Stimulated activated CD4-positive, alpha-beta T cell treated with anti-CD3 and anti-CD28 coated beads, Interleukin-12 subunit alpha, Interleukin-12 subunit beta, amount 100 ng/mL, for 48 hours (primary cell): ENCODE results near the gene CHST6.
A peak's percentile ranks its signal among the peaks of the same experiment; 100 is the strongest.
"Not testable (repeated sequence)": the region's sequence is repeated elsewhere in the genome, so short reads cannot be mapped to it uniquely, and the experiment has no call there.

Experiments used
- DNase-seq, 3 donors: peaks; one replicate each; pipeline ENCODE4 v3.0.0-alpha.2; 2020; ENCODE audit warnings: low read depth in 2 of 3, low spot score in 1 of 3

The CHST6 gene

DNA sequence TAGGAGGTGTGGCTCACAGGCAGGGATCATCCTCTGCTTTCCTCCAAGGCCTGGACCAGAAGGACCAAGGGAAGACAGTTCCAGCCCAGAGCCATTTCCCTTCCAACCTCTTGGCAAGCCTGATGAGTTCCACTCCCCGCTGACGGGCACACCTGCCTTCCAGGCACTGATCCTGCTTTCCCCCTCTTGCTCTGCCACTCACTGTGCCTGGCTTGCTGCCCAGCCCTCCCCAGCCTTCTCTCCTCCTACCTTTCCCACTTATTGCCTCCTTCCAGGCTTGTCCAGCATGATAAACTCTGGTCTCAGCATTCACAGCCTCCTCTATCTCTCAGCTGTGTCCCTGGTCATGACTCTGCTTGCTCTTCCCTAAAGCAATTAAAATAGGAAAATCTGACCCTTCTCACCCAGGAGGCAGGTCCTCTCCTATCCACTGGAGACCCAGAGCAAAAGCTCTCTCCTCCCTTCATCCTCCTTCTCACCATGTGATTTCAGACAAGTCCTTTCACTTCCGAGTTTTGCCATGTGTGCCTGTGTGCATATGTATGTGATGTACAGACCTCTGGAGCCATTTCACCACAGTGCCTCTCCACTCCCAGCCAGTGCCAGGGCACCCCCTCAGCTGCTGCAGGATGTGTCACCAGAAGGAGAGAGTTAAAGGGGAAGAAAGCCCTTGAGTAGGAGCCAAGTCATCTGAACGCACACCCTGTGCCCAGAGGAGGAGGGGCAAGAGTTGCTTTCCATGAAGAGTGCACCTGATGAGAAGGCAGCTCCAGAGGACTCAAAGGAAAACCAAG, 17.4 kb downstream of the CHST6 start:
- no peak for DNase-seq

DNA sequence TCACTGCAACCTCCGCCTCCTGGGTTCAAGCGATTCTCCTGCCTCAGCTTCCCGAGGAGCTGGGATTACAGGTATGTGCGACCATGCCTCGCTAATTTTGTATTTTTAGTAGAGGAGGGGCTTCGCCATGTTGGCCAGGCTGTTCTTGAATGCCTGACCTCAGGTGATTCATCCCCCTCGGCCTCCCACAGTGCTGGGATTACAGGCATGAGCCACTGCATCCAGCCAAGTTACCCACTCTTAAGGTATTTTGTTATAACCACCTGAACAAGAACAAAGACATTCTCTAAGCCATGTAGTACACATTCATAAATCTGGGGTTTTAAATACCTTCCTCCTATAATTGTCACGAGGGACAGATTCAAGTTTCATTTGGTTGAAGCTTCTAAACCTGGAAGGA, 18.4 kb downstream of the CHST6 start:
- no peak for DNase-seq

DNA sequence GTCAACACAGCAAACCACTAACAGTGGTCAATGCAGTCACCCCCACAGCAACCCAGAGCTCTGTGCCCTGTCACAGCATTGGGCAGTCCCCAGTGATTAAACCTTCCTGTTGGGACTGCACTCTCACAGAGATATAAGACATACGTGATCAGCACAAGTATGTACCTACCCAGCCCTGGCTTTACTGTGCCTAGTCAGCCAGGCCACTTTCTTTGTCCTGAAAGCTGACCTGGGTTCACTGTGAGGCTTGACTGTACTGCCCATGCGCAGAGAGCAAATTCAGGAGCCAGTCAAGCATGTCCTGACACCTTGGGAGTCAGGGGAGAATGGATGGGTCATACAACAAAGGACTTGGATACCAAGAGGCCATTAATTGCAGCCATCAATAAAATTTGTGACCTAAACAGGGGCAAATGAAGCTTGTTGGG, 19.8 kb downstream of the CHST6 start:
- DNase-seq: no peak

DNA sequence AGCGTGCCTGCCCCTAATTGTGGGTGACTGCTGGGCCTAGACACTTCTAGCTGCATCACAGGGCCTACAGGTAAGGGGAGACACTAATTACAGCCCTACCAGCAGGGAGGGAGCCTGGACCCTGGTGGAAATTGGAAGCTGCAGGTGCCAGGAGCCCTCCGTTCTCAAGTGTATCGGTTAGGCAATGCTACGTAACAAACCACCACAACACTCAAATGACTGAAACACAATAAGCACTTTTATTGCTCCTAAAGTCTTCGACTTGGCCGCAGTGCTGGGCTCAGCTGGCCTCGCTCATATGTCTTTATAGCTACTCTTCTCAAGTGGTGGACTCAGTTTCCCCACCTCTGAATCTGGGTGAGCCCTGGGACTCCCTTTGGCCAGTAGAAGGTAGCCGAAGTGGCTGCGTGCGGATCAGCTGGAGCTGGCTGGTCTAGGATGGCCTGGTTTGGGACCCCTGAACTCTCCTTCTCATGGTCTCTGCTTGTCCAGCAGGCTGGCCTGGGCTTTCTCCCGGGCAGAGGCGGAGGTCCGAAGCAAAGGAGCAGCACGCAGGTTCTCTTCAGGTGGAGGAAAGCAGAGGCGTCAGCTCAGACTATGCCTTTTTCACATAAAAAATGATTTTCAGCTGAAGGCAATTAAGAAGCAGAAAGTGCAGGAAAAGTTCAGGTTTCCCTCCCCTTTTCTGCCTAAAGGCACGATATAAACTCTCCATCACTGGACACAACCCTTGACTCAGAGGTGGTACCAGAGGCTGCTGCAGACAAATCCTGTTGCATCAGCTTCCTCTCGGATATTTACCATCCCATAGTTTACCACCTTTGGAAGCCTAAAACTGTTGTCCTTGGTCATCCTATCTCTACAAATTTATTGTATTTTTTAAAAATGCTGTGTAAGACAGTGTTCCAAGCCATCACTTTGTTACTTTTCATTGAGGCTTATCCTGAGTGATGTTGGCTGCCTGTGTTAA, 22.0 kb downstream of the CHST6 start:
- DNase-seq: no peak

DNA sequence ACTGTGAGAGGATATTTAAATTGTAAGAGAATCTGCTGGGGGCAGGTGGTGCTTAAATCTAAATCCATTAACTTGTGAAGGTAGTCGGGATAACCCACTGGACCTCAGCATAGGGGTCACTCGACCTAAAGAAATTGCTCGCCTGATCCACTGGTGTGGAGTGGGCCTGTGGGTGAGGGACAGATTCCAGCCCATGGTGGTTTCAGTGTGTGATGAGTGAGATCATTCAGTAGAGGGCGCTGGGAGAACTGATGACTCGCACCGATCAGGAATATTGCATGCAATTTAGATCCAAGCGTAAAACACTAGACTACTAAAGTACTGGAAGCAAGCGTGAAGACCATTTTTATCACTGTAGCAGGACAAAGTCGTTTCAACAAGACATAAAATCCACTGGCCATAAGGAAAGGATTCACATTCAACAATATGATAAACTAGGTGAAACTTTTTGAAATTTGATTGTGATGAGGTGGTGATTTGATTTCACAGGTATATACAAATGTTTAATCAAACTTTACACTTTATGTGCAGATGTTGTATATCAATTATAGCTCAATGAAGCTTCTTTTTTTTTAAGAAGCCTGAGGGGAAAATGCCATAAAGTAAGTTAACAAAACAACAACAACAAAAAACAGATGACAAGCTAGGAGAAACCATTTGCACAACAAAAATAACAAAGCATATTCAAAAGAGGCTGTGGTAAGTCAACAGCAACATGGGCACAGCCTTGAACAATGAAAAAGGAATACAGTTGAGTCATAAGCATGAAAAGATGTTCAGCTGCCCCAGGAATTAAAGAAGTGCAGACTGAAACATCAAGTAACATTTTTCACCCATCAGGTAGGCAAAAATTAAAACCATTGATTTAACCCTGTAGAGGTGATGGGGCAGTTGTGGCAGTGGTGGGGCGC, 23.3 kb downstream of the CHST6 start:
- peak in 1 of 3 donors; percentile 37 for DNase-seq

DNA sequence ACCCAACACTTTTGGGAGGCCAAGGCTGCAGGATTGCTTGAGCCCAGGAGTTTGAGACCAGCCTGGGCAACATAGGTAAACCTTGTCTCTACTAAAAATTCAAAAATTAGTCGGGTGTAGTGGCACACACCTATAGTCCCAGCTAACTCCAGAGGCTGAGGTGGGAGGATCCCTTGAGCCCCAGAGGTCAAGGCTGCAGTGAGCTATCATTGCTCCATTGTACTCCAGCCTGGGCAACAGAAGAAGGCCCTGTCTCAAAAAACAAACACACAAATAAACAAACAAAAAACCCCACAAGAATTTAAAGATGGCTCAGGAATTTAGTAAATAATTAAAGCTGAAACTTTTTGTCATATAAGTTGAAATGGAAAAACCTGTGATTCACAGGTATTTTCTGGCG, 28.5 kb downstream of the CHST6 start:
- DNase-seq: no peak

DNA sequence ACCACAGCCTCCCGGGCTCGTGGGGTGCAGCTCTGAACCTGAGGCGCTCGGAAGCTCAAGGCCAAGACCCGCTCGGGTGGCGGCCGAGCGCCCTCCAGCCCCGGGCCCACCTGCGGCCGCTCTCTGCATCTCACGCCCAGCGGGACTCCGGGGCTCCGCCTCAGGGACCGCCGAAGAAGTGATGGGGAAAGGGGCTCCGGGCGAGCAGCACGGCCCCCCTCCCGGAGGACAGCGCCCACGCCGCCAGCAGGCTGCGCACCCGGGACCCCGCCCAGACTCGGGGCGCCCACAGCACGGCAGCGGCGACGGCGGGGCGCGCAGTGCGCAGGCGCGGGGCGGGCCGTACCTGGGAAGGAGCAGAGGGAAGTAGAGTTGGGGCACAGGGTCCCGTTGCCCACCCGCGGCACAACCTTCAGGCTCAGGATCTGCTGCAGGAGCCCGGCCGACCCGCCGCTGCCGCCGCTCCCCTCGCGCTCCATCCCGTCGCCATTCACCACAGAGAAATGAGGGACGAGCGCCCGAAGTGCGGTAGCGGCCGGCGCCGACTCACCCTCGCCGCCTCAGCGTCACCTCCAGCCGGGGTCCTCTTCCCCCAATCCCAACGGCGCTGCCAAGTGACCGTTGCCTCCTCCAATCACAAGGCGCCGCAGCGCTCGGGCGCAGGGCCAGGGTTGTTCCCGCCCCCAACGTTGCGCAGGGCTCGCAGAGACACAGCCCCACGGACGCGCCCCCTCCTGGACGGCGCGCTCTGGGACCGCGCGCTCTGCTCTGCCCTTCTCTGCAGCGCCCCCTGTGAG, 30.9 kb downstream of the CHST6 start, which contains the start of gene TMEM170A:
TMEM170A (minus strand) TSS at position 568 of the 797 bp plus-strand sequence; CDS start at position 479, 89 bp downstream.
- peak; percentile 98 to 99 (median 99) for DNase-seq

DNA sequence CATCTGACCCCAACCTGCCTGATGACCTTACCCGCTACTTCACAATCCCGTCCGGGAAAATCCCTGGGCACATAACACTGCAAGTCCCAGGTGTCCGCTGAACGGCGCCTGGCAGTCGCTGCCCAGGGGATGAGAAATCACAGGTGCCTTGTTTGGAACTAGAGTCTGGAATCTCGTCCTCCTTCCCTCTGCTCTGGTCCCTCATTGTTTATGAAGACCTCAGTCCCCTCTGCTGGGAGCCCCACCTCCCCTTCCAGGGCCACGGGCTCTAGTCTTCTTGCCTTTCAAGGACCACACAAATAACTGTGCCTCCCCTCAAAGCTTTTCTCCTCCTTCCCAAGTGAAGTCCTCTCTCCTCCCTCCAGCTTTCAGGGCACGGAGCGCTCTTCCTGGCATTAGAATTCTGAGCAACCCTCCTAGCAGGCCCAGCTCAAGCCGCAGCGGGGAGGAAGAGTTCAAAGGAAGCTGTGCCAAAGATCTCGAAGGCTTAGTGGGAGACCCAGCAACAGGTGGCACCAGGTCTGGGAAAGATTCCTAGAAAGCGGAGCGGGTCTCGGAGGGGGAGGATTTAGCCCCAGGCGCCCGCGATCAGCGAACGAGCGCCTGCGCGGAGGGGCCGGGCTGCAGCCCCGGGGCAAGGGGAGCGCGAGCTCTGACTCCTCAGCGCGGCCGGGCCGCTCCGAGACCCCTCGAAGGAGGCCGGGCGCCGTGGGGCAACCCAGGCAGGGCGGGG, 31.7 kb downstream of the CHST6 start:
- peak in 1 of 3 donors; percentile 23 for DNase-seq

DNA sequence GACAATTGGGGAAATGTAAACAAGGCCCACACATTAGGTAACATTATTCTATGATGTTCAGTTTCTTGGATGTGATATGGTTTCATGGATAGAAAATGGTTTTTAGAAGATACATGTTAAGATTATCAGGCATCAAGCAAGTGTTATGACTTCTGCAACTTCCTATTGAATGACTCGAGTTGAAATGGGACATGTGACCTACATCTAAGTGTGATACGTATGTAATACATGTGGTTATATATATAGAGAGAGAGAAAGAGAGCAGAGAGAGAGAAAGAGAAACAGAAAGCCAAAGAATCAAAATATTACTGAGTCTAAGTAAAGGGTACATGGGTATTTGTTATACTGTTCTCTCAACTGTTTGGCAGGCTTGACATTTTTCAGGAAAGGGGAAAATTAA, 32.4 kb downstream of the CHST6 start:
- no peak for DNase-seq

DNA sequence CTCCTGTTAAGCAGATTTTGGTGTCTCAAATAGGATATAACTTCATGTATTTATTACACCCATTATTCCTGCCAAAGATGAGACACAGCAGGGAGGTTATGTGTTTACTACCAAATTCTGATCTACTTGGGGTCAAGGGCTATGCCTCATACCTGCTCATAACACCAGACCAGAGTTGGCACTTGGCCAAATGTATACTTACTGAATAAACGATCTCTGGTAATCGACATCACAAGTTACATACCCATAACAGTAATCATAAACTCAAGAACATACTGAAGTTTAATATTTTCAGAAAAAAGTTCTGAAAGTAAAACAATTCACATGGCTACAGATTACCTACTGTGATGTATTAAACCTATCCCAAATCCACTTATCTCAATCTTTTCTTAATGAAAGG, 33.7 kb downstream of the CHST6 start:
- DNase-seq: no peak

DNA sequence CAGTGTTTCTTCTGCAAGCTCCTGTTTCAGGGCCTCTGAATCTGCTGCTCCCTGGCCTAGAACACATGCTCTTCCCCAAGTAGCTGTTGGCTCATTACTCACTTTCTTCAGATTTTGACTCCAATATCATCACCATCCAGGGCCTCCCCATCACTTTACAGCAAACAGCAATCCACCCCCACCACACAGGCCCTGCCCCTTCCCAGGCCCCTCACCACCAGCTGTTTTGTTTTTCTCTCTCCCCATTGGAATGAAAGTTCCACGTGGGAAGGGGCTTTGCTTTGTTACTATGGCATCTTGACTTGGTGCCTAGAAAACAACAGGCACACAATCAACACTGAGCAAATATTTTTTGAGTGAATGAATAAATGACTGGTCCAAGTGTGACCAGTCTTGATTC, 34.8 kb downstream of the CHST6 start:
- no peak for DNase-seq

DNA sequence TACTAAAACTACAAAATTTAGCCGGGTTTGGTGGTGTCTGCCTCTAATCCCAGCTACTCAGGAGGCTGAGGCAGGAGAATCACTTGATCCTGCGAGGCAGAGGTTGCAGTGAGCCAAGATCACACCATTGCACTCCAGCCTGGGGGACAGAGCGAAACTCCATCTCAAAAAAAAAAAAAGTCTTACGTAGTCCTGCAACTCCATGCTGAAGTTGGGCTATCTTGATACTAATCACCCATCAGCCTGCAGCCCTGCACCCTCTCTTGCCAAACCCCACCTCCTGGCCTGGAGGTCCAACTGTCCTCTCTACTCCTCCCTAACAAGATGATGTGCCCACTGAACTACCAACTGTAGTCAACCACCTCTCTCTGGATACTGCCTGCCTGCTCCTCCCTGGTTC, 35.5 kb downstream of the CHST6 start:
- DNase-seq: no peak

DNA sequence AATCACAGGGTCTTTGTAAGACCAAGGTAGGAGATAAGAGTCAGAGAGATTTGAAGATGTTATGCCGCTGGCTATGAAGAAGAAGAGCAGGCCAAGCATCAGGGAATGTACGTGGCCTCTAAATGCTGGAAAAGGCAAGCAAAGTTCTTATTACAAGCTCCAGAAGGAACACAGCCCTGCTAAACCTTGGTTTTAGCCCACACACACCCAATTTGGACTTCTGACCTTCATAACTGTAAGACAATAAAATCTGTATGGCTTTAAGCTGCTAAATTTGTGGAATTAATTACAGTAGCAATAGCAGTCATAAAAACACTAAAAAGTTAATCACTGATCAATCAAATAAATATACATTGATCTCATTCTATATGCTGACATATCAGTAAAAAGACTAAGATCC, 36.8 kb downstream of the CHST6 start:
- no peak for DNase-seq

DNA sequence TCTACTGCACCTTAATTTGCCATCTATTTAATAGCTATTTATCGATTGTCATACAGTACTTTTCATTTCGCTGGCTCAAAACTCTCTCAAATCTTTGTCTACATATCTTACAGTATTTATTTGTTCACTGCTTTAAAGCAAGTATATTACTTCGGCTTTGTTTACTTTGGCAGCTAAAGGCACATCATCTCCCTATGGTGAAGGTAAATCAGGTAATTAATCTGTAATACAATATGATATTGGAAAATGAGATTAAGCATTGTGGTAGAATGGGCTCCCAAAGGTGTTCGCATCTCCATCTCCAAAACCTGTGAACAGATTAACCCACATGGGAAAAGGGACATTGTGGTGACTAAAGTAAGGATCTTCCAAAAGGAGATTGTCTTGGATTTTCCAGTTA, 37.2 kb downstream of the CHST6 start:
- no peak for DNase-seq

DNA sequence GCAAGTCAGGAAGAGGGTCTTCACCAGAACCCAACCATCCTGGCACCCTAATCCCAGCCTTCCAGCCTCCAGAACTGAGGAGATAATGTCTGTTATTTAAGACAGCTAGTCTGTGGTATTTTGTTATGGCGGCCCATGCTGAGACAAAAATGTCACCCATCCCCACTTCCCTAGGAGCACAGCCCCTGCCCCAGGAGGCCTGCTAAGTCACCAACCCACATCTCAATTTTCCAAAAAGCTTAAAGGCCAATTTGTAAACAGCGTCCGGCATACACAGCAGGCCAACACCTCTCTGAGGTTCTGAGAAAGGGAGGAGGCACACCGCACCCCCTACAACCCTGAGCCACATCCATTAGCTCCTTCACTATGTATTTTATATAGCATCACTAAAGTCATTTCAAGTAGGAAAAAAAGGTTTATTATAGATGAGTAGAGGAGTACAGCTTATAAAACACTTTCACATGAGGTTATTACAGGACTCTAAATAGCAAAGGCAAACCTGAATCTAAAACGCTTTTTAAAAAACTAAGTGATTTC, 37.7 kb downstream of the CHST6 start:
- DNase-seq: no peak

DNA sequence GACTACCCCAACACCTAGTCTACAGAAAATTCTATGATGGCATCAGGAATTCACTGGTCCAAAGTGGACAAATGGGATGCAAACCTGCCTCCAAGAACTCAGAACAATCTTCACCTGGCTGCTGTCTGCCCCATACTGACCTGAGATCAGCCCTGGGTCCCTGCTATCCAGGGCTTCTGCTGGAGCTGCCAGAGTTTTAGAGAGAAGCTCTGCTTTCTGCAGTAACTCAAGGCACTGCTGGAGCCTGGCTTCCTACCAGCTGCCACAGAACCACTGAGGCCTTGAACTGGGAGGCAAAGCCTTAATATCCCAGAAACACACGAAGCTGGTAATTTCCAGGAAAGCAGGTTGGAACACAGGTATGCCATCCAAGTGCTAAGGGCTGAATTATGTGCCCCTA, 38.3 kb downstream of the CHST6 start:
- DNase-seq: no peak

DNA sequence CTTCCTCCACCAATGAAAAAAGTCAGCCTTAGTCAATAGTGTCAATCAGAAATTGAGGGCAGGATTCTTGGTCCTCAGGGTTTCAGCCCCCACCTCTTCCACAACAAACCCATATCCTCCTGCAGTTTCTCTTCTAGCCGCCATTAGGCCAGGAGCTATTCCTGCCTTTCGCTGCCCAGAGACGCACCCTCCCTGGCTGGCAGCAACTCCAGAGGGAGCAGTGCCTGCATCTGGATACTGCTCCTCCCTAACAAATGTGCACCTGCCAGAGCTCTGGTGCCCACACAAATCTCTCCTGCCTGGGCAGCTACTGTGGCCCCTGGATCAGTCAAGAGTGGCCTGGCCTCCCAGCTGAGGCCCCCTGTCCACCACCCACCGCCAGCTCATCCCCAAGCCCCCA, 38.8 kb downstream of the CHST6 start:
- DNase-seq: not testable (repeated sequence)

DNA sequence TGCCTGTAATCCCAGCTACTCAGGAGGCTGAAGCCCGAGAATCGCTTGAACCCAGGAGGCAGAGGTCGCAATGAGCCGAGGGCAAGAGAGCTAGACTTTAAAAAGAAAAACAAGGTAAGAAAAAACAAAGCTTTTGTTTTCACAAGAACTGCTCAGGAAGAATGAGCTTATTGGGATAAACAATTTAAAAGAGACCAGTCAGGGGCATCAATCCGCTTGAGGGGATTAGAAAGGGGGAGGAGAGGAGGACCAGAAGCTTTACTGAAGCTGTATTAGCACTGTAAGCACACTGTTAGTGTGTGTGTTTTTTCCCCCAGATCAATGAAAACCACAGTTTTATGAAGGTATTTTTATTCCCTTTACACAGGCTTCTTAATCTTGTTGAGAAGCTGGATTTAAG, 39.6 kb downstream of the CHST6 start:
- no peak for DNase-seq
